WTC11 (cell line): ENCODE results near the gene GADD45B. TPM values are rescaled to one million over a fixed set of nuclear protein-coding genes. Genes with fewer than 3 reads are reported as not detected.

ENCODE experiments used
- CDX4 ChIP-seq: fragments of 250-450 bp; sonication (Bioruptor Pico); IDR thresholded peaks from 2 replicates; pipeline ENCODE4 v1.9.0; 2021; ENCODE audit warnings: moderate library complexity, mild to moderate bottlenecking, inconsistent platforms, borderline replicate concordance
- CTCF ChIP-seq: fragments of 200-600 bp; IDR thresholded peaks from 2 replicates; pipeline ENCODE4 v1.8.0; 2022; ENCODE audit warnings: antibody characterized with exemption
- E2F1 ChIP-seq: sonication (generic); formaldehyde crosslinking; IDR thresholded peaks from 2 replicates; pipeline ENCODE4 v1.8.0; 2022; ENCODE audit warnings: mild to moderate bottlenecking, missing genetic modification reagents
- FOXP1 ChIP-seq: sonication (generic); formaldehyde crosslinking; IDR thresholded peaks from 2 replicates; pipeline ENCODE4 v1.8.0; 2022; ENCODE audit warnings: missing genetic modification reagents, mild to moderate bottlenecking, moderate library complexity, borderline replicate concordance
- HMGXB4 ChIP-seq: sonication (generic); formaldehyde crosslinking; IDR thresholded peaks from 2 replicates; pipeline ENCODE4 v1.8.1; 2023; ENCODE audit warnings: mild to moderate bottlenecking, moderate library complexity, missing genetic modification reagents
- JAZF1 ChIP-seq: fragments of 250-450 bp; sonication (Bioruptor Pico); IDR thresholded peaks from 2 replicates; pipeline ENCODE4 v1.9.0; 2021; ENCODE audit warnings: moderate library complexity, mild to moderate bottlenecking, inconsistent platforms
- JUN ChIP-seq: sonication (generic); formaldehyde crosslinking; IDR thresholded peaks from 2 replicates; pipeline ENCODE4 v1.8.0; 2023; ENCODE audit warnings: mild to moderate bottlenecking, missing genetic modification reagents
- MAX ChIP-seq: sonication (generic); formaldehyde crosslinking; IDR thresholded peaks from 2 replicates; pipeline ENCODE4 v1.8.0; 2022; ENCODE audit warnings: mild to moderate bottlenecking, missing genetic modification reagents
- MXD4 ChIP-seq: fragments of 250-450 bp; sonication (Bioruptor Pico); IDR thresholded peaks from 2 replicates; pipeline ENCODE4 v1.8.0; 2021; ENCODE audit warnings: mild to moderate bottlenecking, moderate library complexity, borderline replicate concordance
- MYBL2 ChIP-seq: sonication (generic); formaldehyde crosslinking; IDR thresholded peaks from 2 replicates; pipeline ENCODE4 v1.8.1; 2023; ENCODE audit warnings: mild to moderate bottlenecking, moderate library complexity, missing genetic modification reagents
- NFE2L1 ChIP-seq: sonication (generic); formaldehyde crosslinking; IDR thresholded peaks from 2 replicates; pipeline ENCODE4 v1.8.1; 2023; ENCODE audit warnings: missing genetic modification reagents
- RELA ChIP-seq: sonication (generic); formaldehyde crosslinking; IDR thresholded peaks from 2 replicates; pipeline ENCODE4 v1.8.1; 2022; ENCODE audit warnings: missing genetic modification reagents, mild to moderate bottlenecking, borderline replicate concordance
- RORB ChIP-seq: fragments of 250-450 bp; sonication (Bioruptor Pico); IDR thresholded peaks from 2 replicates; pipeline ENCODE4 v1.9.0; 2021; ENCODE audit warnings: mild to moderate bottlenecking
- SP1 ChIP-seq: sonication (generic); formaldehyde crosslinking; conservative IDR thresholded peaks from 2 replicates; pipeline ENCODE4 v1.8.1; 2022; ENCODE audit warnings: missing genetic modification reagents
- TEAD1 ChIP-seq: sonication (generic); formaldehyde crosslinking; IDR thresholded peaks from 2 replicates; pipeline ENCODE4 v1.8.0; 2022; ENCODE audit warnings: mild to moderate bottlenecking, missing genetic modification reagents
- ZNF121 ChIP-seq: sonication (generic); formaldehyde crosslinking; IDR thresholded peaks from 2 replicates; pipeline ENCODE4 v1.8.0; 2023; ENCODE audit warnings: missing genetic modification reagents
- ZNF138 ChIP-seq: sonication (generic); formaldehyde crosslinking; conservative IDR thresholded peaks from 2 replicates; pipeline ENCODE4 v1.8.1; 2022; ENCODE audit warnings: mild to moderate bottlenecking, moderate library complexity, missing genetic modification reagents
- ZNF396 ChIP-seq: fragments of 250-450 bp; sonication (Bioruptor Pico); IDR thresholded peaks from 2 replicates; pipeline ENCODE4 v1.8.0; 2021; ENCODE audit warnings: mild to moderate bottlenecking, moderate library complexity, borderline replicate concordance
- ZNF512 ChIP-seq: sonication (generic); formaldehyde crosslinking; IDR thresholded peaks from 2 replicates; pipeline ENCODE4 v1.8.1; 2022; ENCODE audit warnings: missing genetic modification reagents, borderline replicate concordance
- total RNA-seq: library from RNA; stranded (reverse); gene quantifications from 3 replicates; pipeline ENCODE4 v1.2.3, GENCODE V29; 2021
- TF ChIP-seq, protein P1 (sequence below): sonication (generic); formaldehyde crosslinking; IDR thresholded peaks from 2 replicates; pipeline ENCODE4 v1.8.1; 2023; ENCODE audit warnings: mild to moderate bottlenecking, missing genetic modification reagents
- TF ChIP-seq, protein P2 (sequence below): fragments of 250-450 bp; sonication (Bioruptor Pico); IDR thresholded peaks from 2 replicates; pipeline ENCODE4 v1.9.0; 2021; ENCODE audit warnings: mild to moderate bottlenecking
- TF ChIP-seq, protein P3 (sequence below): sonication (generic); formaldehyde crosslinking; IDR thresholded peaks from 2 replicates; pipeline ENCODE4 v1.8.0; 2023; ENCODE audit warnings: missing genetic modification reagents
- TF ChIP-seq, protein P4 (sequence below): fragments of 250-450 bp; sonication (Bioruptor Pico); IDR thresholded peaks from 2 replicates; pipeline ENCODE4 v1.9.0; 2021; ENCODE audit warnings: mild to moderate bottlenecking
- TF ChIP-seq, protein P5 (sequence below): fragments of 250-450 bp; sonication (Bioruptor Pico); IDR thresholded peaks from 2 replicates; pipeline ENCODE4 v2.1.2; 2022; ENCODE audit warnings: mild to moderate bottlenecking, moderate library complexity

Gene GADD45B
- total RNA-seq, 1 experiment from 2014 or later = 17.9 TPM

DNA sequence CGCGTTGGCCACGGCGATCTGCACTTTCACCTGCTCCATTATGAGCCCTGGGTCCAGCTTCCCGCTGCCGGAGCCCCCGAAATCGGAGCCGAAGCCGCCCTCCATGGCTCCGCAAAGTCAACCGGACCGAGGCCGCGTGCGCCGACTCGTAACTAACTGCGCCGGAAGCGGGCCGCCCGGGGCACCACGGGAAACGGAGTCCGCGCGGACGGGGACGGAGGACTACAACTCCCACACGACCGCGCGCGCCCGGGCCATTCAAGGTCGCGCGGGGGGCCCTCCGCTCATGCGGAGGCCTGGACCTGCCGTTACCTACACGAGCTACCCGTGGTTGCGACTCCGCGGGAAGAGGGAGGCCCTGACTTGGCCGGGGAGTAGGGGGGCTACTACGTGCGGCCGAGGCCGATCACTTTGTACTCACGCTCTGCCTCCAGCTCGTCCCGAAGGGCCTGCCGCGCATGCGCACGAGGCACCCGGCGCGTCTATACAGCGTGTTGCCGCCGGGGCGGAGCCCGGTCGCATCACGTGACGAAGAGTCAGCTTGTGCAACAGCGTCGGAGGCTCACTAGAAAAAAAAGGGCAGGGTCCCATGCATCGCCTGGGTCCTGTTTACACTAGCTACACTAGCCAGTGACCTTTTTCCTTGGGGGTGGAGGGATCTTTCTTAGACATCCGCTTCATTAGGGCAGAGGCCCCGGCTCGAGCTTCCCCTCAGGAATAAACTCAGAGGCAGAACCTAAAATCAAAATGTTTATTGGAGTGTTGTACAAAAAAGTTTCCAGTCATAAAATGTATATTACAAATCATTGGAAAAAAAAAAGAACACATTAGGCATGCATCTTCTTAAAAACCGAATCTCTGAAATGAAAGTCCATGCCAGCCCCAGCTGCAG lies 48.3 kb upstream of the GADD45B start, which contains the start of gene TIMM13 (continued):
- TF ChIP-seq ZNF138 (CRISPR knock-in tag) = no peak
- no peak; the same call in 1 of the 2 replicates for TF ChIP-seq MYBL2 (CRISPR knock-in tag)
- no peak for TF ChIP-seq ZNF396
- TF ChIP-seq RORB (CRISPR knock-in tag) = no peak
- TF ChIP-seq NFE2L1 = peak; percentile 50; the same call in 1 of the 2 replicates
- TF ChIP-seq JUN (CRISPR knock-in tag) = no peak; the same call in 1 of the 2 replicates
- no peak for TF ChIP-seq CDX4
- peak; percentile 88 for TF ChIP-seq MAX (CRISPR knock-in tag)
- TF ChIP-seq, protein P1, sequence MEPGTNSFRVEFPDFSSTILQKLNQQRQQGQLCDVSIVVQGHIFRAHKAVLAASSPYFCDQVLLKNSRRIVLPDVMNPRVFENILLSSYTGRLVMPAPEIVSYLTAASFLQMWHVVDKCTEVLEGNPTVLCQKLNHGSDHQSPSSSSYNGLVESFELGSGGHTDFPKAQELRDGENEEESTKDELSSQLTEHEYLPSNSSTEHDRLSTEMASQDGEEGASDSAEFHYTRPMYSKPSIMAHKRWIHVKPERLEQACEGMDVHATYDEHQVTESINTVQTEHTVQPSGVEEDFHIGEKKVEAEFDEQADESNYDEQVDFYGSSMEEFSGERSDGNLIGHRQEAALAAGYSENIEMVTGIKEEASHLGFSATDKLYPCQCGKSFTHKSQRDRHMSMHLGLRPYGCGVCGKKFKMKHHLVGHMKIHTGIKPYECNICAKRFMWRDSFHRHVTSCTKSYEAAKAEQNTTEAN = no peak
- no peak for TF ChIP-seq MXD4
- no peak for TF ChIP-seq TEAD1
- TF ChIP-seq JAZF1 = no peak
- TF ChIP-seq, protein P2, sequence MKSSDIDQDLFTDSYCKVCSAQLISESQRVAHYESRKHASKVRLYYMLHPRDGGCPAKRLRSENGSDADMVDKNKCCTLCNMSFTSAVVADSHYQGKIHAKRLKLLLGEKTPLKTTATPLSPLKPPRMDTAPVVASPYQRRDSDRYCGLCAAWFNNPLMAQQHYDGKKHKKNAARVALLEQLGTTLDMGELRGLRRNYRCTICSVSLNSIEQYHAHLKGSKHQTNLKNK (CRISPR knock-in tag) = no peak
- TF ChIP-seq, protein P3, sequence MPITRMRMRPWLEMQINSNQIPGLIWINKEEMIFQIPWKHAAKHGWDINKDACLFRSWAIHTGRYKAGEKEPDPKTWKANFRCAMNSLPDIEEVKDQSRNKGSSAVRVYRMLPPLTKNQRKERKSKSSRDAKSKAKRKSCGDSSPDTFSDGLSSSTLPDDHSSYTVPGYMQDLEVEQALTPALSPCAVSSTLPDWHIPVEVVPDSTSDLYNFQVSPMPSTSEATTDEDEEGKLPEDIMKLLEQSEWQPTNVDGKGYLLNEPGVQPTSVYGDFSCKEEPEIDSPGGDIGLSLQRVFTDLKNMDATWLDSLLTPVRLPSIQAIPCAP (CRISPR knock-in tag) = no peak
- TF ChIP-seq, protein P4, sequence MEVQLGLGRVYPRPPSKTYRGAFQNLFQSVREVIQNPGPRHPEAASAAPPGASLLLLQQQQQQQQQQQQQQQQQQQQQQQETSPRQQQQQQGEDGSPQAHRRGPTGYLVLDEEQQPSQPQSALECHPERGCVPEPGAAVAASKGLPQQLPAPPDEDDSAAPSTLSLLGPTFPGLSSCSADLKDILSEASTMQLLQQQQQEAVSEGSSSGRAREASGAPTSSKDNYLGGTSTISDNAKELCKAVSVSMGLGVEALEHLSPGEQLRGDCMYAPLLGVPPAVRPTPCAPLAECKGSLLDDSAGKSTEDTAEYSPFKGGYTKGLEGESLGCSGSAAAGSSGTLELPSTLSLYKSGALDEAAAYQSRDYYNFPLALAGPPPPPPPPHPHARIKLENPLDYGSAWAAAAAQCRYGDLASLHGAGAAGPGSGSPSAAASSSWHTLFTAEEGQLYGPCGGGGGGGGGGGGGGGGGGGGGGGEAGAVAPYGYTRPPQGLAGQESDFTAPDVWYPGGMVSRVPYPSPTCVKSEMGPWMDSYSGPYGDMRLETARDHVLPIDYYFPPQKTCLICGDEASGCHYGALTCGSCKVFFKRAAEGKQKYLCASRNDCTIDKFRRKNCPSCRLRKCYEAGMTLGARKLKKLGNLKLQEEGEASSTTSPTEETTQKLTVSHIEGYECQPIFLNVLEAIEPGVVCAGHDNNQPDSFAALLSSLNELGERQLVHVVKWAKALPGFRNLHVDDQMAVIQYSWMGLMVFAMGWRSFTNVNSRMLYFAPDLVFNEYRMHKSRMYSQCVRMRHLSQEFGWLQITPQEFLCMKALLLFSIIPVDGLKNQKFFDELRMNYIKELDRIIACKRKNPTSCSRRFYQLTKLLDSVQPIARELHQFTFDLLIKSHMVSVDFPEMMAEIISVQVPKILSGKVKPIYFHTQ (CRISPR knock-in tag) = no peak
- TF ChIP-seq, protein P5, sequence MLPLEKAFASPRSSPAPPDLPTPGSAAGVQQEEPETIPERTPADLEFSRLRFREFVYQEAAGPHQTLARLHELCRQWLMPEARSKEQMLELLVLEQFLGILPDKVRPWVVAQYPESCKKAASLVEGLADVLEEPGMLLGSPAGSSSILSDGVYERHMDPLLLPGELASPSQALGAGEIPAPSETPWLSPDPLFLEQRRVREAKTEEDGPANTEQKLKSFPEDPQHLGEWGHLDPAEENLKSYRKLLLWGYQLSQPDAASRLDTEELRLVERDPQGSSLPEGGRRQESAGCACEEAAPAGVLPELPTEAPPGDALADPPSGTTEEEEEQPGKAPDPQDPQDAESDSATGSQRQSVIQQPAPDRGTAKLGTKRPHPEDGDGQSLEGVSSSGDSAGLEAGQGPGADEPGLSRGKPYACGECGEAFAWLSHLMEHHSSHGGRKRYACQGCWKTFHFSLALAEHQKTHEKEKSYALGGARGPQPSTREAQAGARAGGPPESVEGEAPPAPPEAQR = no peak
- TF ChIP-seq SP1 (CRISPR knock-in tag) = peak; percentile 48; the same call in 1 of the 2 replicates
- no peak for TF ChIP-seq CTCF
- TF ChIP-seq FOXP1 (CRISPR knock-in tag) = no peak
- no peak for TF ChIP-seq E2F1
- TF ChIP-seq RELA (CRISPR knock-in tag) = no peak
- no peak for TF ChIP-seq ZNF121 (CRISPR knock-in tag)
- no peak for TF ChIP-seq ZNF512 (CRISPR knock-in tag)
- no peak for TF ChIP-seq HMGXB4 (CRISPR knock-in tag)
